ENCODE data around the gene ASGR2.

DNA sequence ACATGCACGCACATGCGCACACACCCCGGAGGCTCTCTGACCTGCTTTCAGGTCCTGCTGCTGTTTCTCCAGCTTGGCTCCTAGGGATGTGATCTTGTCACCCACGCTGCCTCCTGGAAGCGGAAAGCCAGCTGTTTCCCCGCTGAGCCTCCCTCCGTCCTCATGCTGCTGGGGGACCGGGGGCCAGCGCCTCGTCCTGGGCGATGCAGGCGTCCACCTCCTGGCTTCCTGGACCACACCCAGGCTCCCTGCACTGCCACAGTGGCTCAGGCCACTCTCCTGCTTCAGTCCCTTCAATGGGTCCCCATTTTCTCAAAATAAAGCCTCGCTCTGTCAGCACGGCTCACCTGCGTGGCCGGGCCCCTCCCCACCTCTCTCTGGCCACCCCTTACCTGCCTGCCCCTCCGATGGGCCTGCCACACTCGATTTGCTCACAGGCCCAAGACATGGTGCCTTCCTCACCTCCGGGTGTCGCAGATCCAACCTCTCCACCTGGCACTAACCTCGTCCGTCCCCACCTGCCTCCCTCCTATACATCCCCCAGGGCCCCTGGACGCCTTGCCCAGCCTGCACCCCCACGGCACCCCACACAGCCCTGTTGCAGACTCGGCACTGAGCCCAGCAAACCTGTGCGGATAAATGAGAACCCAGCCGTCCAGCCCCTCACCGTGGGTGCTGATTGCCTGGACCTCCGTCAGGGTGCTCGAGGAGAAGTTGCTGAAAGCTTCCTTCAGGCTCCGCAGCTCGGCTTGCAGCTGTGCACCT, 6.6 kb downstream of the ASGR2 start:
- TF ChIP-seq CTCF (IDR thresholded peaks at IDR 0.05) (no peak), EZH2phosphoT487 (IDR thresholded peaks at IDR 0.05) (no peak), EZH2 (IDR thresholded peaks at IDR 0.05) (no peak)

All from neural progenitor cell (in vitro differentiated cells).